HCT116 (cell line): Measurements from ENCODE around the gene ZC3HAV1. TPM values are rescaled to one million over a fixed set of nuclear protein-coding genes. Genes with fewer than 3 reads are reported as not detected.
A peak's percentile ranks its signal among the peaks of the same experiment; 100 is the strongest.

Source experiments
- ATAC-seq: fragments of 200-7000 bp; cut with Tn5 transposase; 2 replicates; pipeline ENCODE4 v1.9.1; 2020; ENCODE audit warnings: mild to moderate bottlenecking, moderate library complexity
- BruUV-seq: library from RNA; stranded (reverse); fragments of 400-500 nt; replicated peaks from 2 replicates; lab custom pipeline; 2021; lab: Mats Ljungman, UMichigan
- CTCF ChIA-PET: fragments of 300-600 bp; sonication (Branson Sonifier 250); formaldehyde crosslinking; loops from one replicate; lab custom pipeline; 2021; ENCODE audit warnings: antibody characterized with exemption; lab: Charles Lee
- POLR2A ChIA-PET: fragments of 300-600, 350-600 bp; sonication (Branson Sonifier 250); formaldehyde crosslinking; loops from one replicate; lab custom pipeline; 2021; ENCODE audit warnings: antibody characterized with exemption; lab: Charles Lee
- RAD21 ChIA-PET, 2 experiments: fragments of 300-600 bp; sonication (Branson Sonifier 250); formaldehyde crosslinking; loops; one replicate each; lab custom pipeline; 2023; ENCODE audit warnings: low total read pairs in 2 of 2; ENCODE audit not compliant: uncharacterized antibody in 2 of 2, unreplicated experiment in 2 of 2, low non-redundant PET in 1 of 2; lab: Charles Lee
- DNase-seq: peaks from one replicate; pipeline ENCODE4 v3.0.0-alpha.2; 2010; ENCODE audit warnings: low read depth, low spot score
- H2AFZ ChIP-seq: fragments of 200-600 bp; shearing (Covaris generic), sonication (generic); 2 replicates; pipeline ENCODE4 v1.6.1; 2017; ENCODE audit warnings: low read depth, mixed run types, mixed read lengths, antibody characterized with exemption, low read length; ENCODE audit not compliant: poor library complexity, severe bottlenecking
- H3K27ac ChIP-seq: 2 replicates; pipeline ENCODE4 v1.5.1; 2012; ENCODE audit warnings: low read depth, low read length
- H3K27me3 ChIP-seq: fragments of 200-600 bp; sonication (generic); 2 replicates; pipeline ENCODE4 v1.6.1; 2016; ENCODE audit warnings: mixed run types, low read length, mixed read lengths; ENCODE audit not compliant: insufficient read depth
- H3K36me3 ChIP-seq, 2 experiments: fragments of 200-500 bp in 1 of 2; fragments of 200-600 bp in 1 of 2; sonication (Bioruptor generic) in 1 of 2; sonication (generic) in 1 of 2; 2 replicates each; pipeline versions ENCODE4 v1.5.1 to v1.6.1; 2014 to 2016; ENCODE audit warnings: low read length in 2 of 2, inconsistent platforms in 1 of 2, mixed read lengths in 1 of 2, mixed run types in 1 of 2; ENCODE audit not compliant: insufficient read depth in 2 of 2, control insufficient read depth in 1 of 2
- H3K4me1 ChIP-seq, 2 experiments: fragments of 200-600 bp in 1 of 2; sonication (generic) in 1 of 2; 2 replicates each; pipeline versions ENCODE4 v1.5.1 to v1.6.1; 2012 to 2017; ENCODE audit warnings: low read length in 2 of 2, inconsistent platforms in 1 of 2, mild to moderate bottlenecking in 1 of 2, mixed read lengths in 1 of 2, mixed run types in 1 of 2, moderate library complexity in 1 of 2; ENCODE audit not compliant: insufficient read depth in 2 of 2, control insufficient read depth in 1 of 2
- H3K4me2 ChIP-seq: fragments of 200-600 bp; sonication (generic); 2 replicates; pipeline ENCODE4 v1.6.1; 2017; ENCODE audit warnings: mixed run types, low read length, mixed read lengths
- H3K4me3 ChIP-seq, 2 experiments: fragments of 200-600 bp in 1 of 2; sonication (generic) in 1 of 2; replicated peaks in 1 of 2; 2 replicates each; pipeline ENCODE4 v1.5.1; 2011 to 2016; ENCODE audit warnings: low read length in 2 of 2, control low read depth in 1 of 2, low read depth in 1 of 2, mild to moderate bottlenecking in 1 of 2, mixed read lengths in 1 of 2, mixed run types in 1 of 2
- H3K79me2 ChIP-seq: fragments of 200-600 bp; sonication (generic); 2 replicates; pipeline ENCODE4 v1.6.1; 2017; ENCODE audit warnings: mild to moderate bottlenecking, mixed run types, low read length, moderate library complexity, mixed read lengths; ENCODE audit not compliant: insufficient read depth
- H3K9ac ChIP-seq: fragments of 200-600 bp; sonication (generic); 2 replicates; pipeline ENCODE4 v1.6.1; 2016; ENCODE audit warnings: low read length, mixed read lengths
- H3K9me2 ChIP-seq: fragments of 200-600 bp; sonication (generic), shearing (Covaris generic); 2 replicates; pipeline ENCODE4 v1.6.1; 2017; ENCODE audit warnings: mixed run types, mild to moderate bottlenecking, moderate library complexity; ENCODE audit not compliant: insufficient read depth
- H3K9me3 ChIP-seq, 2 experiments: fragments of 200-500 bp in 1 of 2; fragments of 200-600 bp in 1 of 2; sonication (Bioruptor generic) in 1 of 2; sonication (generic) in 1 of 2; 2 replicates each; pipeline ENCODE4 v1.6.1; 2014 to 2017; ENCODE audit warnings: low read length in 2 of 2, mixed read lengths in 2 of 2, inconsistent platforms in 1 of 2, low read depth in 1 of 2, mild to moderate bottlenecking in 1 of 2, mixed run types in 1 of 2, moderate library complexity in 1 of 2; ENCODE audit not compliant: control insufficient read depth in 1 of 2, insufficient read depth in 1 of 2
- H4K20me1 ChIP-seq: fragments of 200-600 bp; sonication (generic), shearing (Covaris generic); 2 replicates; pipeline ENCODE4 v1.6.1; 2017; ENCODE audit warnings: mixed run types, mild to moderate bottlenecking, moderate library complexity; ENCODE audit not compliant: insufficient read depth
- CTCF ChIP-seq, 3 experiments: fragments of 200-600 bp in 1 of 3; sonication (generic) in 1 of 3; IDR thresholded peaks in 2 of 3; conservative IDR thresholded peaks in 1 of 3; 2 replicates each; pipeline ENCODE4 v1.5.1; 2012 to 2017; ENCODE audit warnings: low read depth in 2 of 3, low read length in 2 of 3, antibody characterized with exemption in 1 of 3, borderline replicate concordance in 1 of 3, control low read depth in 1 of 3, mild to moderate bottlenecking in 1 of 3, mixed read lengths in 1 of 3, mixed run types in 1 of 3, moderate library complexity in 1 of 3; ENCODE audit not compliant: insufficient read depth in 1 of 3
- EZH2 ChIP-seq: fragments of 200-600 bp; sonication (generic); IDR thresholded peaks from 2 replicates; pipeline ENCODE4 v1.6.1; 2017; ENCODE audit warnings: antibody characterized with exemption, mixed run types
- RAD21 ChIP-seq: IDR thresholded peaks from 2 replicates; pipeline ENCODE4 v1.6.1; 2012; ENCODE audit warnings: low read depth, mild to moderate bottlenecking
- SIN3A ChIP-seq: IDR thresholded peaks from 2 replicates; pipeline ENCODE4 v1.6.1; 2012; ENCODE audit warnings: low read depth
- YY1 ChIP-seq: IDR thresholded peaks from 2 replicates; pipeline ENCODE4 v1.6.1; 2011; ENCODE audit warnings: low read length, low read depth, moderate library complexity, mild to moderate bottlenecking; ENCODE audit not compliant: insufficient replicate concordance; ENCODE audit errors: extremely low read depth
- ZFX ChIP-seq: fragments of 450-650 bp; IDR thresholded peaks from 2 replicates; pipeline ENCODE4 v1.6.1; 2017
- intact Hi-C: fragments of 100-400 bp; cut with micrococcal nuclease; formaldehyde crosslinking; loops from 2 replicates; pipeline ENCODE4 v1.10.0; 2022
- total RNA-seq: library from RNA; stranded (reverse); gene quantifications from one replicate; pipeline ENCODE4 v1.2.1, GENCODE V29; 2021; ENCODE audit not compliant: unreplicated experiment

The ZC3HAV1 gene
- total RNA-seq, 1 experiment from 2014 or later, result 23.7 TPM

- no peak overlapping the region for H3K4me2 ChIP-seq
- DNase-seq, result no peak
- H4K20me1 ChIP-seq, result no peaks in the 10 kb centered on the region
- BruUV-seq, result no TSS peak
- RAD21 ChIA-PET, result no interaction called here
- no peaks in the 10 kb centered on the region for H3K9me3 ChIP-seq
- TF ChIP-seq RAD21 (no peak), YY1 (no peak)
- TF ChIP-seq, all 23 proteins: peak for 0
- H3K4me3 ChIP-seq, result no peak overlapping the region
- H3K9ac ChIP-seq, result no peak overlapping the region
- H3K4me1 ChIP-seq, result peaks cover 13 to 23% of the 10 kb centered on the region in 2 experiments
- H3K36me3 ChIP-seq, result peaks cover 0 to 9% of the 10 kb centered on the region in 2 experiments; a peak in 1 of 4 replicates
- H3K79me2 ChIP-seq, result peaks cover 21% of the 10 kb centered on the region
- no peak overlapping the region for H3K27ac ChIP-seq
- ATAC-seq, result no peak
- H3K9me2 ChIP-seq, result no peaks in the 10 kb centered on the region
- no peaks in the 10 kb centered on the region for H3K27me3 ChIP-seq
- CTCF ChIA-PET, result no interaction called here
- intact Hi-C loops, result no loop called here
- POLR2A ChIA-PET, result no interaction called here
- no peak overlapping the region for H2AFZ ChIP-seq
Measured at GRCh38 chr7:139038691-139039090, 70.8 kb downstream of the ZC3HAV1 start.

GRCh38 chr7:139036901-139037300 is 72.6 kb downstream of the ZC3HAV1 start:
- Histone ChIP-seq H3K27me3 (no peaks in the 10 kb centered on the region), H3K9me3 (no peaks in the 10 kb centered on the region), H4K20me1 (no peaks in the 10 kb centered on the region), H3K9me2 (no peaks in the 10 kb centered on the region), H3K27ac (no peak overlapping the region), H3K4me2 (peak overlapping the region; percentile 98; the same call in 1 of the 2 replicates), H3K9ac (no peak overlapping the region), H3K79me2 (peaks cover 33% of the 10 kb centered on the region), H2AFZ (no peak overlapping the region), H3K36me3 (peaks cover 2 to 21% of the 10 kb centered on the region in 2 experiments; a peak in 2 of 4 replicates), H3K4me1 (peaks cover 13 to 23% of the 10 kb centered on the region in 2 experiments), H3K4me3 (peak overlapping the region in 1 of 2 experiments; percentile 90; a peak in 1 of 4 replicates)
- BruUV-seq, result no TSS peak
- no peak for ATAC-seq
- TF ChIP-seq ZFX (no peak), EZH2 (no peak), RAD21 (no peak), CTCF (IDR thresholded peaks at IDR 0.05 in 2 of 3, conservative IDR thresholded peaks at IDR 0.05 in 1 of 3; ENCODE audit: borderline replicate concordance in 1 of 3, insufficient read depth in 1 of 3, low read depth in 2 of 3, low read length in 2 of 3) (no peak), SIN3A (no peak)
- RAD21 ChIA-PET, result no interaction called here
- POLR2A ChIA-PET, result no interaction called here
- DNase-seq, result no peak
- CTCF ChIA-PET, result no interaction called here
- intact Hi-C loops, result no loop called here
